HCT116 (cell line): Measurements from ENCODE around the gene NOTUM. TPM values are rescaled to one million over a fixed set of nuclear protein-coding genes. Genes with fewer than 3 reads are reported as not detected.

Source experiments
- ATAC-seq: fragments of 200-7000 bp; cut with Tn5 transposase; 2 replicates; pipeline ENCODE4 v1.9.1; 2020; ENCODE audit warnings: mild to moderate bottlenecking, moderate library complexity
- BruUV-seq: library from RNA; stranded (reverse); fragments of 400-500 nt; replicated peaks from 2 replicates; lab custom pipeline; 2021; lab: Mats Ljungman, UMichigan
- CTCF ChIA-PET: fragments of 300-600 bp; sonication (Branson Sonifier 250); formaldehyde crosslinking; loops from one replicate; lab custom pipeline; 2021; ENCODE audit warnings: antibody characterized with exemption; lab: Charles Lee
- POLR2A ChIA-PET: fragments of 300-600, 350-600 bp; sonication (Branson Sonifier 250); formaldehyde crosslinking; loops from one replicate; lab custom pipeline; 2021; ENCODE audit warnings: antibody characterized with exemption; lab: Charles Lee
- RAD21 ChIA-PET, 2 experiments: fragments of 300-600 bp; sonication (Branson Sonifier 250); formaldehyde crosslinking; loops; one replicate each; lab custom pipeline; 2023; ENCODE audit warnings: low total read pairs in 2 of 2; ENCODE audit not compliant: uncharacterized antibody in 2 of 2, unreplicated experiment in 2 of 2, low non-redundant PET in 1 of 2; lab: Charles Lee
- DNase-seq: peaks from one replicate; pipeline ENCODE4 v3.0.0-alpha.2; 2010; ENCODE audit warnings: low read depth, low spot score
- H2AFZ ChIP-seq: fragments of 200-600 bp; shearing (Covaris generic), sonication (generic); 2 replicates; pipeline ENCODE4 v1.6.1; 2017; ENCODE audit warnings: low read depth, mixed run types, mixed read lengths, antibody characterized with exemption, low read length; ENCODE audit not compliant: poor library complexity, severe bottlenecking
- H3K27ac ChIP-seq: 2 replicates; pipeline ENCODE4 v1.5.1; 2012; ENCODE audit warnings: low read depth, low read length
- H3K27me3 ChIP-seq: fragments of 200-600 bp; sonication (generic); 2 replicates; pipeline ENCODE4 v1.6.1; 2016; ENCODE audit warnings: mixed run types, low read length, mixed read lengths; ENCODE audit not compliant: insufficient read depth
- H3K36me3 ChIP-seq, 2 experiments: fragments of 200-500 bp in 1 of 2; fragments of 200-600 bp in 1 of 2; sonication (Bioruptor generic) in 1 of 2; sonication (generic) in 1 of 2; 2 replicates each; pipeline versions ENCODE4 v1.5.1 to v1.6.1; 2014 to 2016; ENCODE audit warnings: low read length in 2 of 2, inconsistent platforms in 1 of 2, mixed read lengths in 1 of 2, mixed run types in 1 of 2; ENCODE audit not compliant: insufficient read depth in 2 of 2, control insufficient read depth in 1 of 2
- H3K4me1 ChIP-seq, 2 experiments: fragments of 200-600 bp in 1 of 2; sonication (generic) in 1 of 2; 2 replicates each; pipeline versions ENCODE4 v1.5.1 to v1.6.1; 2012 to 2017; ENCODE audit warnings: low read length in 2 of 2, inconsistent platforms in 1 of 2, mild to moderate bottlenecking in 1 of 2, mixed read lengths in 1 of 2, mixed run types in 1 of 2, moderate library complexity in 1 of 2; ENCODE audit not compliant: insufficient read depth in 2 of 2, control insufficient read depth in 1 of 2
- H3K4me2 ChIP-seq: fragments of 200-600 bp; sonication (generic); 2 replicates; pipeline ENCODE4 v1.6.1; 2017; ENCODE audit warnings: mixed run types, low read length, mixed read lengths
- H3K4me3 ChIP-seq, 2 experiments: fragments of 200-600 bp in 1 of 2; sonication (generic) in 1 of 2; replicated peaks in 1 of 2; 2 replicates each; pipeline ENCODE4 v1.5.1; 2011 to 2016; ENCODE audit warnings: low read length in 2 of 2, control low read depth in 1 of 2, low read depth in 1 of 2, mild to moderate bottlenecking in 1 of 2, mixed read lengths in 1 of 2, mixed run types in 1 of 2
- H3K79me2 ChIP-seq: fragments of 200-600 bp; sonication (generic); 2 replicates; pipeline ENCODE4 v1.6.1; 2017; ENCODE audit warnings: mild to moderate bottlenecking, mixed run types, low read length, moderate library complexity, mixed read lengths; ENCODE audit not compliant: insufficient read depth
- H3K9ac ChIP-seq: fragments of 200-600 bp; sonication (generic); 2 replicates; pipeline ENCODE4 v1.6.1; 2016; ENCODE audit warnings: low read length, mixed read lengths
- H3K9me2 ChIP-seq: fragments of 200-600 bp; sonication (generic), shearing (Covaris generic); 2 replicates; pipeline ENCODE4 v1.6.1; 2017; ENCODE audit warnings: mixed run types, mild to moderate bottlenecking, moderate library complexity; ENCODE audit not compliant: insufficient read depth
- H3K9me3 ChIP-seq, 2 experiments: fragments of 200-500 bp in 1 of 2; fragments of 200-600 bp in 1 of 2; sonication (Bioruptor generic) in 1 of 2; sonication (generic) in 1 of 2; 2 replicates each; pipeline ENCODE4 v1.6.1; 2014 to 2017; ENCODE audit warnings: low read length in 2 of 2, mixed read lengths in 2 of 2, inconsistent platforms in 1 of 2, low read depth in 1 of 2, mild to moderate bottlenecking in 1 of 2, mixed run types in 1 of 2, moderate library complexity in 1 of 2; ENCODE audit not compliant: control insufficient read depth in 1 of 2, insufficient read depth in 1 of 2
- H4K20me1 ChIP-seq: fragments of 200-600 bp; sonication (generic), shearing (Covaris generic); 2 replicates; pipeline ENCODE4 v1.6.1; 2017; ENCODE audit warnings: mixed run types, mild to moderate bottlenecking, moderate library complexity; ENCODE audit not compliant: insufficient read depth
- CBX3 ChIP-seq: IDR thresholded peaks from 2 replicates; pipeline ENCODE4 v1.6.1; 2012; ENCODE audit warnings: low read depth
- EGR1 ChIP-seq: IDR thresholded peaks from 2 replicates; pipeline ENCODE4 v1.6.1; 2012; ENCODE audit warnings: low read depth
- ELF1 ChIP-seq: IDR thresholded peaks from 2 replicates; pipeline ENCODE4 v1.6.1; 2012; ENCODE audit warnings: low read depth, borderline replicate concordance
- EZH2 ChIP-seq: fragments of 200-600 bp; sonication (generic); IDR thresholded peaks from 2 replicates; pipeline ENCODE4 v1.6.1; 2017; ENCODE audit warnings: antibody characterized with exemption, mixed run types
- FOSL1 ChIP-seq: IDR thresholded peaks from 2 replicates; pipeline ENCODE4 v1.6.1; 2012; ENCODE audit warnings: low read depth
- POLR2A ChIP-seq: IDR thresholded peaks from 2 replicates; pipeline ENCODE4 v1.7.0; 2011; ENCODE audit warnings: borderline replicate concordance; ENCODE audit not compliant: insufficient read depth, insufficient read length; ENCODE audit errors: extremely low read depth
- POLR2AphosphoS5 ChIP-seq: IDR thresholded peaks from 2 replicates; pipeline ENCODE4 v1.6.1; 2011; ENCODE audit warnings: mild to moderate bottlenecking, low read depth, low read length, moderate library complexity
- SRF ChIP-seq: IDR thresholded peaks from 2 replicates; pipeline ENCODE4 v1.6.1; 2012; ENCODE audit warnings: low read depth
- ZNF274 ChIP-seq: fragments of 200-500 bp; sonication (Bioruptor generic); IDR thresholded peaks from 2 replicates; pipeline ENCODE4 v1.6.1; 2014; ENCODE audit warnings: mild to moderate bottlenecking, low read depth, low read length, inconsistent platforms
- intact Hi-C: fragments of 100-400 bp; cut with micrococcal nuclease; formaldehyde crosslinking; loops from 2 replicates; pipeline ENCODE4 v1.10.0; 2022
- total RNA-seq: library from RNA; stranded (reverse); gene quantifications from one replicate; pipeline ENCODE4 v1.2.1, GENCODE V29; 2021; ENCODE audit not compliant: unreplicated experiment
- TF ChIP-seq, protein P1 (sequence below): IDR thresholded peaks from 2 replicates; pipeline ENCODE4 v1.6.1; 2012; ENCODE audit warnings: low read depth

NOTUM gene
- total RNA-seq, 1 experiment from 2014 or later: 12.5 TPM

DNA sequence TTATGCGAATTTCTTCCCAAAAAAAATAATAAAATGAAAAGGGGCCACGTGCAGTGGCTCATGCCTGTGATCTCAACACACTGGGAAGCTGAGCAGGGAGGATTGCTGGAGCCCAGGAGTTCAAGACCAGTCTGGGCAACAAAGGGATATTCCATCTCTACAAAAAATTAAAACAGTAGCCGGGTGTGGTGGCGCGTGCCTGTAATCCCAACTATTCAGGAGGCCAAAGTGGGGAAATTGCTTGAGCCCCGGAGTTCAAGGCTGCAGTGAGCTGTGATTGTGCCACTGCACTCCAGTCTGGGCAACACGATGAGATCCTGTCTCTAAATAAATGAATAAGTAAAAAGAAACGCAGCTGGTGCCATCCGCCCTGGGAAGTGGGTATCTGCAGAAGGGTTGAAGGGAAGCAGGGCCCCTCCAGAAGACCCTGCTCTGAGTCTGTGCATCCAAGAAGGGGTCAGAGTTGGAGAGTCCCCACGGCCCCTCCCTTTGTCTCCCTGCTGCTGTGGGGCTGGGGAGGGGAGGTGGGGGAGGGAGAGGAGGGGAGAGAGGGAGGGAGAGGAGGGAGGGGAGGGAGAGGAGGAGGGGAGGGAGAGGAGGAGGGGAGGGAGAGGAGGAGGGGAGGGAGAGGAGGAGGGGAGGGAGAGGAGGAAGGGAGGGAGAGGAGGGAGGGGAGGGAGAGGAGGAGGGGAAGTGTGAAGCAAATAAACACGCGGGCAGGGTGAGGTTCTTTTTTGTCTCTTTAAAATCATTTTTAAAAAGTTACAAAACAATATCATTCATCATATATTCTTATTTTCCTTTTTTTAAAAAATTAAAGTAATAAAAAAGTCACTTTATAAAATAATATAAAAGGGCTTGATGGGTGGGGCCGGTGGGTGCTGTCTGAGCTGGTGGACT is 9.0 kb downstream of the NOTUM start (continued):
- no peak for TF ChIP-seq POLR2AphosphoS5

DNA sequence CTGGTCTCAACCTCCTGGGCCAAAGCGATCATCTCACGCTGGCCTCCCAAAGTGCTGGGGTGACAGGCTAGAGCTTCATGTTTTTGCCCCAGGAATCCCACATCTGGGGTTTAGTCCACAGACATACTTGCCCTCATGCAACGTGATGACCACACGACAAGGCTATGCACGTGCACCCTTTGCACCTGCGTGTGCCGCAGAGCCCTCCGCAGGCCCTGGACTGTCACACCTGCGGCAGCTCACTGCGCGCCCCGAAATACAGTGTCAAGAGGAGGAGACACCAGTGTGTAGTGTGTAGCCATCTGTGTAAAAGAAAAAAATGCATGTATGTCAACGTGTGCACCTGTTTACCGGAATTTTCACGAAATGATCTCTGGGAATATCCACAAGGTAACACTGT is 10.5 kb downstream of the NOTUM start:
- Histone ChIP-seq H3K4me3 (no peak overlapping the region), H3K79me2 (no peaks in the 10 kb centered on the region), H3K36me3 (no peaks in the 10 kb centered on the region), H3K9me2 (no peaks in the 10 kb centered on the region), H4K20me1 (no peaks in the 10 kb centered on the region), H3K4me1 (peaks cover 0 to 13% of the 10 kb centered on the region in 2 experiments; a peak in 1 of 4 replicates), H3K27me3 (no peaks in the 10 kb centered on the region), H2AFZ (no peak overlapping the region), H3K4me2 (no peak overlapping the region), H3K9me3 (no peaks in the 10 kb centered on the region), H3K9ac (no peak overlapping the region), H3K27ac (no peak overlapping the region)
- ChIA-PET RAD21 (no interaction called here), CTCF (interaction anchor here (2.0 kb wide), 1 partner anchor 9 kb away, joined by 7 read pairs; no protein-coding TSS in a partner anchor), POLR2A (interaction anchor here (2.6 kb wide), 1 partner anchor 72 kb away, joined by 6 read pairs; the partner anchor contains the start of genes CENPX and LRRC45)
- intact Hi-C loops: no loop called here
- ATAC-seq: no peak
- DNase-seq: no peak
- BruUV-seq: no TSS peak
- TF ChIP-seq CBX3: no peak

DNA sequence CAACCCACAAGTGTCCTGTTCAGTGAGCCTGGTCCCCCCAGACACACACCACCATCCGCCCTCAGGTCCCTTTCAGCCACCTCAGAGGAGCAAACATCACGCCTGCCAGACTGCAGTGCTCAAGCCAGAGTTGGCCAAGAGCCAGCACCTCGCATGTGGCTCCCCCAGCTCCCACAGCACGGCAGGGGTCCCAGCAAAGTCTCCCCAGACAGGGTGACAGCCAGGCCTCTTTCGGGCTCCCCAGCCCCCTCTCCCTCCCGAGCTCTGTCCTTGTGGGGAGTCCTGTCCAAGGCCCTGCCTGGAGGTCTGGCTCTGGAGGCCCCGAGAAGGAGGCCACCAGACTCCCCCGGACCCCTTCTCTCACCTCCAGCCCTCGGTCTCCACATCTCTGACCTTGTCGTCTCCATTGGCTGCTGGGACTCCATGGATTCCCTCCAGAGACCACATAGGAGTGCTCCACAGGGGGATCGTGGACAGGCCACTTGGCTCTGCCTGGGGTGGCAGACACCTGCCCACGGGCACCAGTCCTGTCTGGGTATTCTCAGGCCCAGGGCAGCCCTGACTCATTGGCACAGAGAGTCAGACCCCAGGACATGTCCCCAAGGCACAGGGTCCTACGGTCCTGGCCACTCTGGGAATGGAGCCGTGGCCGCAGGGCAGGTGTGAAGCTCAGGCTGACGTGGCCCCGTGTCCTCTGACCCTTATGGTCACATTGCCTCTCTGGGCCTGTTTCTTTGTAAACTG is 12.2 kb downstream of the NOTUM start:
- H3K27me3 ChIP-seq: no peaks in the 10 kb centered on the region
- ChIA-PET RAD21 (no interaction called here), CTCF (no interaction called here), POLR2A (no interaction called here)
- H4K20me1 ChIP-seq: no peaks in the 10 kb centered on the region
- intact Hi-C loops: no loop called here
- H3K9ac ChIP-seq: no peak overlapping the region
- H3K9me2 ChIP-seq: no peaks in the 10 kb centered on the region
- no peaks in the 10 kb centered on the region for H3K79me2 ChIP-seq
- no peak for DNase-seq
- no TSS peak for BruUV-seq
- H3K4me2 ChIP-seq: no peak overlapping the region
- no peak overlapping the region for H2AFZ ChIP-seq
- no peaks in the 10 kb centered on the region for H3K9me3 ChIP-seq
- no peak overlapping the region for H3K4me3 ChIP-seq
- ATAC-seq: no peak
- peaks cover 0 to 10% of the 10 kb centered on the region in 2 experiments; a peak in 1 of 4 replicates for H3K4me1 ChIP-seq
- no peaks in the 10 kb centered on the region for H3K36me3 ChIP-seq
- H3K27ac ChIP-seq: no peak overlapping the region
- no peak for TF ChIP-seq POLR2A
- no peak for TF ChIP-seq FOSL1
- no peak for TF ChIP-seq ZNF274
- TF ChIP-seq EZH2: no peak
- no peak for TF ChIP-seq CBX3
- no peak for TF ChIP-seq ELF1
- TF ChIP-seq, protein P1, sequence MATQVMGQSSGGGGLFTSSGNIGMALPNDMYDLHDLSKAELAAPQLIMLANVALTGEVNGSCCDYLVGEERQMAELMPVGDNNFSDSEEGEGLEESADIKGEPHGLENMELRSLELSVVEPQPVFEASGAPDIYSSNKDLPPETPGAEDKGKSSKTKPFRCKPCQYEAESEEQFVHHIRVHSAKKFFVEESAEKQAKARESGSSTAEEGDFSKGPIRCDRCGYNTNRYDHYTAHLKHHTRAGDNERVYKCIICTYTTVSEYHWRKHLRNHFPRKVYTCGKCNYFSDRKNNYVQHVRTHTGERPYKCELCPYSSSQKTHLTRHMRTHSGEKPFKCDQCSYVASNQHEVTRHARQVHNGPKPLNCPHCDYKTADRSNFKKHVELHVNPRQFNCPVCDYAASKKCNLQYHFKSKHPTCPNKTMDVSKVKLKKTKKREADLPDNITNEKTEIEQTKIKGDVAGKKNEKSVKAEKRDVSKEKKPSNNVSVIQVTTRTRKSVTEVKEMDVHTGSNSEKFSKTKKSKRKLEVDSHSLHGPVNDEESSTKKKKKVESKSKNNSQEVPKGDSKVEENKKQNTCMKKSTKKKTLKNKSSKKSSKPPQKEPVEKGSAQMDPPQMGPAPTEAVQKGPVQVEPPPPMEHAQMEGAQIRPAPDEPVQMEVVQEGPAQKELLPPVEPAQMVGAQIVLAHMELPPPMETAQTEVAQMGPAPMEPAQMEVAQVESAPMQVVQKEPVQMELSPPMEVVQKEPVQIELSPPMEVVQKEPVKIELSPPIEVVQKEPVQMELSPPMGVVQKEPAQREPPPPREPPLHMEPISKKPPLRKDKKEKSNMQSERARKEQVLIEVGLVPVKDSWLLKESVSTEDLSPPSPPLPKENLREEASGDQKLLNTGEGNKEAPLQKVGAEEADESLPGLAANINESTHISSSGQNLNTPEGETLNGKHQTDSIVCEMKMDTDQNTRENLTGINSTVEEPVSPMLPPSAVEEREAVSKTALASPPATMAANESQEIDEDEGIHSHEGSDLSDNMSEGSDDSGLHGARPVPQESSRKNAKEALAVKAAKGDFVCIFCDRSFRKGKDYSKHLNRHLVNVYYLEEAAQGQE: no peak
- no peak for TF ChIP-seq EGR1
- TF ChIP-seq SRF: no peak
